CD4-positive, alpha-beta T cell treated with Interleukin-17A for 4 hours (primary cell): ENCODE results near the gene TIAM2.

ENCODE experiments used
- DNase-seq: peaks from one replicate; pipeline ENCODE4 v3.0.0-alpha.2; 2020; ENCODE audit warnings: mixed read lengths

TIAM2 gene

GRCh38 chr6:155267411-155267810, 272.3 kb downstream of the TIAM2 start:
- DNase-seq, result no peak

- peak; percentile 17 for DNase-seq
Observed at GRCh38 chr6:155268088-155268867, 273.2 kb downstream of the TIAM2 start.

- no peak for DNase-seq
Observed at GRCh38 chr6:155269765-155270164, 274.6 kb downstream of the TIAM2 start.

- no peak for DNase-seq
Observed at GRCh38 chr6:155270561-155271091, 275.5 kb downstream of the TIAM2 start.

- DNase-seq, result no peak
Observed at GRCh38 chr6:155271145-155271544, 276.0 kb downstream of the TIAM2 start.

GRCh38 chr6:155272353-155273232, 277.5 kb downstream of the TIAM2 start:
- no peak for DNase-seq

GRCh38 chr6:155273431-155273830, 278.3 kb downstream of the TIAM2 start:
- DNase-seq, result no peak

- DNase-seq, result no peak
Observed at GRCh38 chr6:155274106-155274505, 279.0 kb downstream of the TIAM2 start.

GRCh38 chr6:155274533-155274932, 279.4 kb downstream of the TIAM2 start:
- no peak for DNase-seq

GRCh38 chr6:155275808-155276480, 280.8 kb downstream of the TIAM2 start:
- no peak for DNase-seq

- DNase-seq, result no peak
Observed at GRCh38 chr6:155276638-155277037, 281.5 kb downstream of the TIAM2 start.

- DNase-seq, result no peak
Observed at GRCh38 chr6:155278319-155279049, 283.4 kb downstream of the TIAM2 start.

GRCh38 chr6:155284775-155285174, 289.7 kb downstream of the TIAM2 start:
- DNase-seq, result no peak

- no peak for DNase-seq
Observed at GRCh38 chr6:155287762-155288161, 292.6 kb downstream of the TIAM2 start.

GRCh38 chr6:155290491-155290890, 295.4 kb downstream of the TIAM2 start:
- DNase-seq, result no peak

- no peak for DNase-seq
Observed at GRCh38 chr6:155291291-155291690, 296.2 kb downstream of the TIAM2 start.

GRCh38 chr6:155292711-155293110, 297.6 kb downstream of the TIAM2 start:
- DNase-seq, result no peak

GRCh38 chr6:155297669-155298068, 302.6 kb downstream of the TIAM2 start:
- DNase-seq, result no peak

- DNase-seq, result no peak
Observed at GRCh38 chr6:155301867-155302266, 306.8 kb downstream of the TIAM2 start.

GRCh38 chr6:155303361-155303870, 308.3 kb downstream of the TIAM2 start:
- DNase-seq, result no peak

- DNase-seq, result no peak
Observed at GRCh38 chr6:155306958-155307357, 311.8 kb downstream of the TIAM2 start.
